Activated CD4-positive, alpha-beta memory T cell treated with anti-CD3 and anti-CD28 coated beads for 36 hours (primary cell): ENCODE data around the gene WDR27. TPM values are rescaled to one million over a fixed set of nuclear protein-coding genes. Genes with fewer than 3 reads are reported as not detected.
"Not testable (repeated sequence)": the region's sequence is repeated elsewhere in the genome, so short reads cannot be mapped to it uniquely, and the experiment has no call there.

ENCODE experiments used
- CTCF ChIA-PET: fragments of 350-600 bp; sonication (Branson Sonifier 250); formaldehyde crosslinking; loops from one replicate; lab custom pipeline; 2021; ENCODE audit warnings: antibody characterized with exemption, inconsistent platforms; lab: Charles Lee
- POLR2A ChIA-PET: fragments of 350-600 bp; sonication (Branson Sonifier 250); formaldehyde crosslinking; loops from one replicate; lab custom pipeline; 2021; ENCODE audit warnings: antibody characterized with exemption; lab: Charles Lee
- DNase-seq: peaks from one replicate; pipeline ENCODE4 v3.0.0-alpha.2; 2020
- H3K27ac Mint-ChIP-seq: one replicate; pipeline ENCODE4 v1.8.0; 2021; ENCODE audit warnings: mixed read lengths
- H3K27me3 Mint-ChIP-seq: one replicate; pipeline ENCODE4 v1.8.0; 2021; ENCODE audit warnings: mixed read lengths
- H3K36me3 Mint-ChIP-seq: one replicate; pipeline ENCODE4 v1.8.0; 2021; ENCODE audit warnings: mixed read lengths
- H3K4me1 Mint-ChIP-seq: one replicate; pipeline ENCODE4 v1.8.0; 2021; ENCODE audit warnings: low read depth, mixed read lengths
- H3K4me3 Mint-ChIP-seq: one replicate; pipeline ENCODE4 v1.8.0; 2021; ENCODE audit warnings: mild to moderate bottlenecking, mixed read lengths
- H3K9me3 Mint-ChIP-seq: one replicate; pipeline ENCODE4 v1.8.0; 2021; ENCODE audit warnings: mixed read lengths
- intact Hi-C: fragments of 100-400 bp; cut with micrococcal nuclease; formaldehyde crosslinking; loops from one replicate; pipeline ENCODE4 v1.15.1; 2023
- total RNA-seq, 2 experiments: library from RNA; stranded (reverse); gene quantifications; one replicate each; pipeline ENCODE4 v1.2.3, GENCODE V29; 2021

WDR27 gene
- total RNA-seq, 2 experiments from 2014 or later, result 39.7 to 41.6 TPM

DNA sequence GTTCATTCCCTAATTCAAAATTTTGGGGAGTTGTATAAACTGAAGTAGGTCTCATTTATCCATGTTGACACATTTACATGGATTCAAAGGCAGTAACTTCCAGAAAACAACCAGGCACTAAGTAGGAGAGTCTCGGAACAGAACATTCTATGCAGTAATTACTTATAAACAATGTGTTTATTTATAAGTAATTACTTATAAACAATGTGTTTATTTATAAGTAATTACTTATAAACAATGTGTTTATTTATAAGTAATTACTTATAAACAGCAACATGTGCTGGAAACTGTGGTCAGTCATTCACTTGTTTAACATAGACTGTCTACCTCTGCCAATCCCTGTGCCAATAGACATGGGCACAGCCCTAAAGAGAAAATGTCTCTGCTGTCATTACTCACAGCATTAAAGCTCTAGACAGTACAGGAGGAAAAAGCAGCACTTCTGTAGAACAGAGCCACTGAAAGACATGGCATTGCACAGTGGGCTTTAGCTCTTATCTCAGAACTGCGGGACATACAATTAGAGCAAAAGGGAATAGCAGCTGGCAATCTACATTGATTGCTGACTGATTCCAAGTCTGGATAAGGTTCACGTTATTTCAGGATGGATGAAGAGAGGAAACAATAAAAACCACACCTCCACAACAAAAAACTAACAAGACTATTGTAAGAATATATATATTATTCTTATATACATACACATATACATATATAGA lies 188.2 kb downstream of the WDR27 start:
- Mint-ChIP-seq H3K36me3 (peaks cover 2% of the 10 kb centered on the region), H3K4me3 (no peak overlapping the region), H3K4me1 (no peaks in the 10 kb centered on the region), H3K27me3 (no peaks in the 10 kb centered on the region), H3K27ac (no peak overlapping the region), H3K9me3 (peaks cover 4% of the 10 kb centered on the region)
- ChIA-PET POLR2A (no interaction called here), CTCF (no interaction called here)
- intact Hi-C loops, result no loop called here
- no peak for DNase-seq

DNA sequence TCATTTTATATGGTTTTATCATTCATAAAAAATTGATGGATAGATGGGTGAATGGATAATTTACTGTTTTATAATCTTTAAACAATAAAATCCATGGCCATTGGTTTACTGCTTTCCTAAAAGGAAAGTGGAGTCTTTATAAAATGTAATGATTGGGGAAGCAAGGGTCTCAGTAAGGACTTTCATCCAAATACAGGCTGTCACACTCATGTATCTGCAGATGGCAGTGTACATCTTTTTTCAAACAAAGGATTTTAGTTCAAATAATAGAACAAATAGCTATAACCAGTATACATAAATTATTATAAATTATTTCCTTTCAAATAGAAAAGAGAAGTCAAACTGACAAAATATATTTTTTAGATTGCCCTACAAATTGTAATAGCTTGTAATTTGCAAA lies 190.0 kb downstream of the WDR27 start:
- H3K9me3 Mint-ChIP-seq, DNase-seq, H3K4me1 Mint-ChIP-seq, H3K36me3 Mint-ChIP-seq, intact Hi-C loops, CTCF ChIA-PET, H3K27me3 Mint-ChIP-seq, H3K27ac Mint-ChIP-seq, H3K4me3 Mint-ChIP-seq, POLR2A ChIA-PET: not testable (repeated sequence)

DNA sequence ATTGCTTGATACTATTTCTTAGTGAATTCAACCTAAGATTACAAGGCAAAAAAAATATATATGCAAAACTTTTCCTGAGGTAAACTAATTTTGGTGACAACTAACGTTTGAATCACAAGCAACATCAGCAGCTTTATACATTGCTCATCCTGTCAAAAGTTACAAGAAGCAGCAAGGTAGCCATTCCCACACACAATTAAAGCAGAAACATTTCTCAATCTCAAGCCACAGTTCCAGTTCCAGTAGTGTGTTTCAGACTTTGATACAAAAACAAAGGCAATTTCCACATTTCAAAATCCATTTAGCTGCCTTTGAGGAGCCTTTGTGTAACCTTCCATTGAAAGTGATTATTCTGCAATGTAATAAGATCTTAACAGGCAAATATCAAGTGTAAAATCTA lies 191.0 kb downstream of the WDR27 start:
- H3K9me3 Mint-ChIP-seq, result peaks cover 6% of the 10 kb centered on the region
- H3K4me1 Mint-ChIP-seq, result no peaks in the 10 kb centered on the region
- no peak overlapping the region for H3K4me3 Mint-ChIP-seq
- intact Hi-C loops, result no loop called here
- ChIA-PET CTCF (no interaction called here), POLR2A (no interaction called here)
- no peak overlapping the region for H3K27ac Mint-ChIP-seq
- no peaks in the 10 kb centered on the region for H3K27me3 Mint-ChIP-seq
- H3K36me3 Mint-ChIP-seq, result peaks cover 3% of the 10 kb centered on the region
- DNase-seq, result no peak

DNA sequence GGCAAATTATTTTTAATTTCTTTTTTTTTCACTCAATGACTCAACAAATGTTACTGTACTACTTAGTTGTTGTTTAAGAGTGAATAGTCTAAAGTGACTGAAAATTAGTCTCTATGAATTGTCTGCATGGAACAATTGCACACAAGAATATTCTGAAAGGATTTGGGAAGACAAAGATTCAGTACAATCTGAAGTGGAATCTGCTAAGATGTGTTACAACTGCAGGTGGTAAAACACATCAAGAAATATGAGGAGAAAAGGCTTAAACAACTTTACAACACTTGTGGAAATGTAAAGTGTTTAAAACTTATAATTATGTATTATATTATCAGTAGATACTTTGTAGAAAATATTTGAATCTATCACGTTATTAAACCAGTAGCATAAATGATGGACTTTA lies 193.4 kb downstream of the WDR27 start:
- H3K9me3 Mint-ChIP-seq, result peaks cover 6% of the 10 kb centered on the region
- no peak overlapping the region for H3K4me3 Mint-ChIP-seq
- no peak for DNase-seq
- intact Hi-C loops, result no loop called here
- peaks cover 3% of the 10 kb centered on the region for H3K36me3 Mint-ChIP-seq
- H3K27me3 Mint-ChIP-seq, result no peaks in the 10 kb centered on the region
- no peaks in the 10 kb centered on the region for H3K4me1 Mint-ChIP-seq
- CTCF ChIA-PET, result no interaction called here
- H3K27ac Mint-ChIP-seq, result no peak overlapping the region
- POLR2A ChIA-PET, result no interaction called here

DNA sequence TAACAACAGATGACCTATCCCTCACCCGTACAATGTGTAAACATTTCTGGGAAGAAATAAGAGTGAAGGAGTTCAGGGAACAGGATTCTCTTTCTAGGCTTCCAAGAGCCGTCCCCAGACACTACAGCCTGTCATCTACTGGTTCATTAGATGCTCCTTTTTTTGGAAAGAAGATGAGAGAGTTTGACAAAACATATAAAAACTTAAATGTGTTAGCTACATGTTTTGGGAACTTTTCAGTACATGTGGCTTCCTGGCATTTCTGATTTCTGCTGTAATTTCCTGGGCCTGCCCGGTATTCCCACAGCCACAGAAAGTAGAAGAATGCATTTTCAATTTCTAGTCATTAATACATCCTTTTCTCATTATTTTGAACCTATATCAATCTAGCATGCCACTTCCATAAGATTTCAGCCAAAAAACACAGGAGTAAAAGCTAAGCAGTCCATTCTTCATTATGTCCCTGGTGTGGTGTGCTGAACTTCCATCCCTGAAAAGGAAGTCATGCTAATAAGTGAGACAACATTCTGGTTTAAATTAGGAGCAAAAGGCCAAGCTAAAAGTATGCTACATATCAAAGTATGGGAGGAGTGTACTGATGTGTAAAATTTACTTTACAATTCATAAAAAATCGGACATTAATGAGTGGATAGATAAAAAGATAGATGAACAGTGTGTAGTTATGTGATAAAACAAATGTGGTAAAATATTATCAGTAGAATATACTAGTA lies 198.2 kb downstream of the WDR27 start:
- Mint-ChIP-seq H3K27ac (no peak overlapping the region), H3K4me3 (no peak overlapping the region), H3K27me3 (no peaks in the 10 kb centered on the region), H3K36me3 (peaks cover 3% of the 10 kb centered on the region), H3K9me3 (peaks cover 6% of the 10 kb centered on the region), H3K4me1 (no peaks in the 10 kb centered on the region)
- CTCF ChIA-PET, result no interaction called here
- intact Hi-C loops, result no loop called here
- POLR2A ChIA-PET, result no interaction called here
- DNase-seq, result no peak

DNA sequence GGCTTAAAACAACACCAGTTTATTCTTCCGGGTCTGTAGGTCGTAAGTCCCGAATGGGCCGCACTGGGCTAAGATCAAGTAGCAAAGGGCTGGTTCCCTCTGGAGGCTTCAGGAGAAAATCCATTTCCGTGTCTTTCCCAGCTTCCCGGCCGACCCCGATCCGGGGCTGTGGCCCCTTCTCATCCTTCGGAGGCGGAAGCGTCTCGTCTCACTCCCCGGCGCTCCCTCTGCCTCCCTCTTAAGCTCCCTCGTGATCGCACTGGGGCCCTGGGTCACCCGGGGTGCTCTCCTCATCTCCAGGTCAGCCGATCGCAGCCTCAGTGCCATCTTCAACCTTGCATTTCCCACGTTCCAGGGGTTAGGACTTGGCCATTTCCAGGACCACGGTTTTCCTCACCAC lies 199.4 kb downstream of the WDR27 start:
- H3K36me3 Mint-ChIP-seq, result no peaks in the 10 kb centered on the region
- H3K4me1 Mint-ChIP-seq, result no peaks in the 10 kb centered on the region
- DNase-seq, result no peak
- CTCF ChIA-PET, result no interaction called here
- no peak overlapping the region for H3K4me3 Mint-ChIP-seq
- intact Hi-C loops, result no loop called here
- no peaks in the 10 kb centered on the region for H3K9me3 Mint-ChIP-seq
- POLR2A ChIA-PET, result no interaction called here
- no peak overlapping the region for H3K27ac Mint-ChIP-seq
- H3K27me3 Mint-ChIP-seq, result no peaks in the 10 kb centered on the region

DNA sequence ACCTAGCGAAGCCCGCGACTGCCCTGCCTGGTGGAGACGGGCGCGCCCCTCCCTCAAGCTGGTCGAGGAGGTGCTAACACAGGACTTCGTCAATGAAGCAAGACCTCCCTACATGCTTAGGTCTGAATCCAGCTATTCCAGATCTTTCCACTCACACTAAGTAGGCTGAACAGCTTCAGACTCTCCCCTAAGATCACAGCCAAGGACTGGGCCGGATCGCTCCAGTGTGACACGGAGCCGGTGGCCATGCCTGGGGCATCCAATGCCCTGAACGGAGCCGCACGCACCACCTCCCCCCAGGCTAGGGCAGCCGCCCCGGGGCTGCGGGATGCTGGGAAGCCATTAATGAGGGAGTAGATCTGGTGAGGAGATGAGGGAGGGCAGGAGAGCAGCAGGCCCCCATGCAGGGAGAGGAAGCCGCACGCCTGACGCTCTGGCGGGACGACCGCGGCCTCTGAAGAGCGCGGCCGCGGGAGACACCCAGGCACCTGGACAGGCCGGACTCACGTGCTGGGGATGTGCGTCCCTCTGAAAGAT lies 200.0 kb downstream of the WDR27 start:
- intact Hi-C loops, result no loop called here
- no peaks in the 10 kb centered on the region for H3K4me1 Mint-ChIP-seq
- H3K36me3 Mint-ChIP-seq, result no peaks in the 10 kb centered on the region
- H3K27ac Mint-ChIP-seq, result no peak overlapping the region
- no peaks in the 10 kb centered on the region for H3K27me3 Mint-ChIP-seq
- ChIA-PET CTCF (no interaction called here), POLR2A (no interaction called here)
- H3K4me3 Mint-ChIP-seq, result no peak overlapping the region
- no peaks in the 10 kb centered on the region for H3K9me3 Mint-ChIP-seq
- DNase-seq, result no peak

DNA sequence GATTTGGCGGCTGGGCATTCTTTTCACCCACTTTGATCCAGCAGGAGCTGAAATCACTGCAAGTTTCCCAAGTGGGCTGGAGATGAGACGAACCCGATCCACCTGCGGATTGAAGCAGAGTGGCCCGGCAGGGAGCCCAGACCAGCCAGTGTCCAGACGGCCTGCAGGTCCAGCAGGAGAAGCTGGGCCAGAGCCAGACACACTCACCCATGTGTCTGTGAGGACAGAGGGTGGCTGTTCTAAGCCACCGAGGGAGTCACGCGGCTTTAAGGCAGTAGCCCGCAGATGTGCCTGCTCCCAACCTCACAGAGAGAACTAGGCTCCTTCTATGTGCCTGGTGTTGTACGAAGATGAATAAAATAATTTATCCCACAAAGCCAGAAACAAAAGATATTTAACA lies 200.7 kb downstream of the WDR27 start:
- Mint-ChIP-seq H3K4me1 (no peaks in the 10 kb centered on the region), H3K9me3 (no peaks in the 10 kb centered on the region), H3K4me3 (no peak overlapping the region), H3K27ac (no peak overlapping the region), H3K27me3 (no peaks in the 10 kb centered on the region), H3K36me3 (no peaks in the 10 kb centered on the region)
- ChIA-PET POLR2A (no interaction called here), CTCF (no interaction called here)
- intact Hi-C loops, result no loop called here
- no peak for DNase-seq

DNA sequence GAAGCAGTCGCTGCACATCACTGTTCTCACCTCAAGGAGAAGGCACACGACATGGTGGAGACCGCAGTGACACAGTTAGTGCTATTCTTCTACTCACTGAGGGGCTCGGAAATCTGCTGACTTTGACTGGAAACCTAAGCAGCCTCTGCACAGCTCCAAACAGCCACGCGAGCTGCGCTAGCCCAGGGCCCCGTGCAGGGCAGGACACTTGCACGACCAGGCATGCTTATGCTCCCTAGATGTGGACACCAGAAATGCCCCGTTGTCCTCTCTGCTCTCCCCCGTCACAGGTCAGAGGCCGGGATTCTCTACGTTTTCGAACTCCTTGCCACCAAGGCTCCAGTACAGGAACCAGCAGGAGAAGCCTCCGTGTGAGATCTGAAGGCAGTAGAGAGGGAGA lies 201.1 kb downstream of the WDR27 start:
- Mint-ChIP-seq H3K27me3 (no peaks in the 10 kb centered on the region), H3K4me1 (no peaks in the 10 kb centered on the region), H3K4me3 (no peak overlapping the region), H3K36me3 (peaks cover 2% of the 10 kb centered on the region), H3K9me3 (no peaks in the 10 kb centered on the region), H3K27ac (no peak overlapping the region)
- CTCF ChIA-PET, result no interaction called here
- POLR2A ChIA-PET, result no interaction called here
- intact Hi-C loops, result no loop called here
- no peak for DNase-seq

DNA sequence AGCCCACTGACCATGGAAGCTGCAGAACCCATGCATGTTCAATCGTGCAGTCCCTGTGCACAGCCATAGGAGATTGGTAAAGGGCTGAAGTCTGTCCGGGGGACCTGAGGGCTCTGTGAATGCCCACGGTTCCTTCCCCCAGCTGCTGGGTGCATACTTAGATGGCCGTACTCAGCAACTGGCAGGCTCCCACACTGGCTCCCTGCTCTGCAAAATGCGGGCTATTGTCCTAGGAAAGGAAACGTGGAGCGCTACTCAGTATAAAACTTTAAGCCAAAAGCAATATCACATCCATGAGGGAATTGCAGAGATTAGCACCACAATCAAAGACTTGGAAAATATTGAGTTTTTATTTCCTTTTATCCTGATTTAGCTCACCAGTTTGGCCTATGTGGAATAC lies 202.0 kb downstream of the WDR27 start:
- intact Hi-C loops, result no loop called here
- Mint-ChIP-seq H3K4me3 (no peak overlapping the region), H3K27me3 (no peaks in the 10 kb centered on the region), H3K9me3 (no peaks in the 10 kb centered on the region), H3K27ac (no peak overlapping the region), H3K36me3 (peaks cover 2% of the 10 kb centered on the region), H3K4me1 (no peaks in the 10 kb centered on the region)
- POLR2A ChIA-PET, result no interaction called here
- CTCF ChIA-PET, result no interaction called here
- DNase-seq, result no peak

DNA sequence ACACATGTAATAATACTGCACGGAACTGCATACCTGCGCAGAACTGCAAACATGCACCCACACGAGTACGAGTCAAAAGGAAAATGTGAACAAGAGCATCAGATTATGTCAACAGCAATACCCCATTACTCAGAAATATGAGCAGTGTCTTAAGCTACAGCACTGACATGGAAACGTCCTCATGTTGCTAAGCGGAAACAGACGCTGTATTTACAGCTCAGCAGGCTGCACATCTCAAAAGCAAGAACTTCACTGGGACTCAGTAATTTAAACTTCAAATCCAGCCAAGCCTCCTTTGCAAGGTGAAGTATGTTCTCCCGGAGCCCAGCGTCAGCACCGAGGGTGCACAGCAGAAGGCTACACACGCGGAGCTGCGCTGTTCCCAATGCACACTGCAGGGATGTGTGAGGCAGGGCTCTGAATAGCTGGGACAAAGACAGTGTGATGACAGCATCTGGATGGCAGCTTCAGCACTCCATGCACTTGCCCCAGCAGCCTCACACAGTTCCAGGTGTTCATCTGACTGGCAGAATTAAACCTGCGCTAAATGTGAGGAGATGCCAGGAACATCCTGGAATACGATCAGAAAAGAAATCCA lies 202.8 kb downstream of the WDR27 start:
- CTCF ChIA-PET, result no interaction called here
- Mint-ChIP-seq H3K36me3 (peaks cover 2% of the 10 kb centered on the region), H3K9me3 (no peaks in the 10 kb centered on the region), H3K27ac (no peak overlapping the region), H3K4me1 (no peaks in the 10 kb centered on the region), H3K4me3 (no peak overlapping the region), H3K27me3 (no peaks in the 10 kb centered on the region)
- no peak for DNase-seq
- POLR2A ChIA-PET, result no interaction called here
- intact Hi-C loops, result no loop called here

DNA sequence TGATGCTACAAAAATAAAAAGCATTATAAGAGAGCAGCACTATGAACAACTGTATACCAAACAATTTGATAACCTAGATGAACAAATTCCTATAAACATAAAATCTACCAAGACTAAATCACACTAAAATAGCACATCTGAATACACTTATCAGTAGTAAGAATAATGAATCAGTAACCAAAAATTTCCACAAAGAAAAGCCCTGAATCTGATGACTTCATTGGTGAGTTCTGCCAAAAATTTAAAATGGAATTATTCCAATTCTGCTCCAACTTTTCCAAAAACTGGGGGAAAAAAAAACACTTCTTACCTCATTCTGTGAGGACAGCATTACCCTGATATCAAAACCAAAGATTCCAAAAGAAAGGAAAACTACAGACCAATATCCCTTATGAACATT lies 206.2 kb downstream of the WDR27 start:
- no peaks in the 10 kb centered on the region for H3K4me1 Mint-ChIP-seq
- intact Hi-C loops, result no loop called here
- peaks cover 2% of the 10 kb centered on the region for H3K36me3 Mint-ChIP-seq
- POLR2A ChIA-PET, result no interaction called here
- no peak overlapping the region for H3K4me3 Mint-ChIP-seq
- no peak overlapping the region for H3K27ac Mint-ChIP-seq
- H3K27me3 Mint-ChIP-seq, result no peaks in the 10 kb centered on the region
- DNase-seq, result no peak
- H3K9me3 Mint-ChIP-seq, result no peaks in the 10 kb centered on the region
- CTCF ChIA-PET, result no interaction called here
